Calu3 (cell line): ENCODE results near the gene ZBTB2. TPM values are rescaled to one million over a fixed set of nuclear protein-coding genes. Genes with fewer than 3 reads are reported as not detected.

ENCODE experiments used
- BruUV-seq: library from RNA; stranded (reverse); fragments of 400-500 nt; replicated peaks from 2 replicates; lab custom pipeline; 2021; lab: Mats Ljungman, UMichigan
- CTCF ChIA-PET: fragments of 300-600 bp; sonication (Branson Sonifier 250); formaldehyde crosslinking; loops from one replicate; lab custom pipeline; 2022; ENCODE audit warnings: antibody characterized with exemption; lab: Charles Lee
- DNase-seq: peaks from one replicate; pipeline ENCODE4 v3.0.0; 2022
- H3K27ac Mint-ChIP-seq: one replicate; pipeline ENCODE4 v1.8.0; 2022; ENCODE audit warnings: mixed read lengths; ENCODE audit not compliant: unreplicated experiment
- H3K27me3 Mint-ChIP-seq: one replicate; pipeline ENCODE4 v1.8.0; 2022; ENCODE audit warnings: mixed read lengths; ENCODE audit not compliant: unreplicated experiment
- H3K36me3 Mint-ChIP-seq: one replicate; pipeline ENCODE4 v1.8.0; 2022; ENCODE audit warnings: mild to moderate bottlenecking, moderate library complexity, mixed read lengths; ENCODE audit not compliant: insufficient read depth, unreplicated experiment
- H3K4me1 Mint-ChIP-seq: one replicate; pipeline ENCODE4 v1.8.0; 2022; ENCODE audit warnings: mild to moderate bottlenecking, low read depth, mixed read lengths; ENCODE audit not compliant: unreplicated experiment
- H3K4me3 Mint-ChIP-seq: one replicate; pipeline ENCODE4 v1.8.0; 2022; ENCODE audit warnings: mild to moderate bottlenecking, low read depth, moderate library complexity, mixed read lengths; ENCODE audit not compliant: unreplicated experiment
- H3K9me3 Mint-ChIP-seq: one replicate; pipeline ENCODE4 v1.8.0; 2022; ENCODE audit warnings: low read depth, mixed read lengths; ENCODE audit not compliant: unreplicated experiment
- intact Hi-C: fragments of 100-400 bp; cut with micrococcal nuclease; formaldehyde crosslinking; loops from one replicate; pipeline ENCODE4 v1.10.0; 2022; ENCODE audit not compliant: unreplicated experiment
- total RNA-seq: library from RNA; stranded (reverse); gene quantifications from 2 replicates; pipeline ENCODE4 v1.2.3, GENCODE V29; 2022
- TF ChIP-seq, protein P1 (sequence below): fragments of 200-600 bp; IDR thresholded peaks from one replicate; pipeline ENCODE4 v1.8.0; 2022; ENCODE audit warnings: antibody characterized with exemption; ENCODE audit not compliant: unreplicated experiment

Gene ZBTB2
- total RNA-seq, 1 experiment from 2014 or later: 15.7 TPM

GRCh38 chr6:151422981-151423380 is 31.6 kb upstream of the ZBTB2 start:
- intact Hi-C loops: no loop called here
- CTCF ChIA-PET: no interaction called here
- peaks cover 18% of the 10 kb centered on the region for H3K36me3 Mint-ChIP-seq

GRCh38 chr6:151417477-151417876 is 26.1 kb upstream of the ZBTB2 start:
- Mint-ChIP-seq H3K27ac (no peak overlapping the region), H3K9me3 (peaks cover under 1% of the 10 kb centered on the region), H3K4me1 (no peaks in the 10 kb centered on the region), H3K27me3 (no peaks in the 10 kb centered on the region), H3K36me3 (peaks cover 34% of the 10 kb centered on the region), H3K4me3 (no peak overlapping the region)
- TF ChIP-seq, protein P1, sequence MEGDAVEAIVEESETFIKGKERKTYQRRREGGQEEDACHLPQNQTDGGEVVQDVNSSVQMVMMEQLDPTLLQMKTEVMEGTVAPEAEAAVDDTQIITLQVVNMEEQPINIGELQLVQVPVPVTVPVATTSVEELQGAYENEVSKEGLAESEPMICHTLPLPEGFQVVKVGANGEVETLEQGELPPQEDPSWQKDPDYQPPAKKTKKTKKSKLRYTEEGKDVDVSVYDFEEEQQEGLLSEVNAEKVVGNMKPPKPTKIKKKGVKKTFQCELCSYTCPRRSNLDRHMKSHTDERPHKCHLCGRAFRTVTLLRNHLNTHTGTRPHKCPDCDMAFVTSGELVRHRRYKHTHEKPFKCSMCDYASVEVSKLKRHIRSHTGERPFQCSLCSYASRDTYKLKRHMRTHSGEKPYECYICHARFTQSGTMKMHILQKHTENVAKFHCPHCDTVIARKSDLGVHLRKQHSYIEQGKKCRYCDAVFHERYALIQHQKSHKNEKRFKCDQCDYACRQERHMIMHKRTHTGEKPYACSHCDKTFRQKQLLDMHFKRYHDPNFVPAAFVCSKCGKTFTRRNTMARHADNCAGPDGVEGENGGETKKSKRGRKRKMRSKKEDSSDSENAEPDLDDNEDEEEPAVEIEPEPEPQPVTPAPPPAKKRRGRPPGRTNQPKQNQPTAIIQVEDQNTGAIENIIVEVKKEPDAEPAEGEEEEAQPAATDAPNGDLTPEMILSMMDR: no peak
- DNase-seq: no peak
- CTCF ChIA-PET: no interaction called here
- intact Hi-C loops: no loop called here
- BruUV-seq: no TSS peak

More at GRCh38 chr6:151422981-151423380, 31.6 kb upstream of the ZBTB2 start:
- no peaks in the 10 kb centered on the region for H3K9me3 Mint-ChIP-seq
- no peaks in the 10 kb centered on the region for H3K4me1 Mint-ChIP-seq
- no peaks in the 10 kb centered on the region for H3K27me3 Mint-ChIP-seq
- no peak overlapping the region for H3K27ac Mint-ChIP-seq
- DNase-seq: no peak
- H3K4me3 Mint-ChIP-seq: no peak overlapping the region
- TF ChIP-seq, protein P1: no peak
- BruUV-seq: no TSS peak

DNA sequence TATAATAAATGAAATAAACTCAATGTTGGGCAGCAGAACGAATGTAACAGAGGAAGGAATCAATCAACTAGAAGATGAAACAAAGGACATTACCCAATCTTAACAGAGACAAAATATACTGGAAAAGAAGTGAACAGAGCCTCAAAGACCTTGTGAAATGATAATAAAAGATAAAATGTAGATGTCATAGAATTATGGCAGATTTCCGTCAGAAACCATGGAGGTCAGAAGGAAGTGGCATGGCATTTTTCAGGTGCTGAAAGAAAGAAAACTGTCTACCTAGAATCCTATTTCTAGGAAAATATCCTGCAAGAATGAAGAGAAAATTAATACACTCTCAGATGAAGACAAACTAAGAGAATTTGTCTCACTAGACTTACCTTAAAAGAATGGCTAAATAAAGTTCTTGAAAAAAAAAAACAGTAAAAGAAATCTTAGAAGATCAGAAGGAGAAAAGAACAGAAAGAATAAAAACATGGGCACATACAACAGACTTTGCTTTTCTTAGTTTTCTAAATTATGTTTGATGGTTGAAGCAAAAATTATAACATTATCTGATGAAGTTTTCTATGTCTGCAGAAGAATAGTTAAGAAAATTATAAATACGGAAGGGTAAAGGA is 23.4 kb upstream of the ZBTB2 start:
- no peak overlapping the region for H3K27ac Mint-ChIP-seq
- intact Hi-C loops: no loop called here
- H3K36me3 Mint-ChIP-seq: peaks cover 40% of the 10 kb centered on the region
- no peak for DNase-seq
- H3K4me3 Mint-ChIP-seq: no peak overlapping the region
- no peaks in the 10 kb centered on the region for H3K27me3 Mint-ChIP-seq
- CTCF ChIA-PET: no interaction called here
- TF ChIP-seq, protein P1: no peak
- no peaks in the 10 kb centered on the region for H3K4me1 Mint-ChIP-seq
- no TSS peak for BruUV-seq
- peaks cover 2% of the 10 kb centered on the region for H3K9me3 Mint-ChIP-seq

- no peak for DNase-seq
- TF ChIP-seq, protein P1: no peak
- CTCF ChIA-PET: no interaction called here
- intact Hi-C loops: no loop called here
- no peaks in the 10 kb centered on the region for H3K4me1 Mint-ChIP-seq
- H3K36me3 Mint-ChIP-seq: peaks cover 46% of the 10 kb centered on the region
- H3K27ac Mint-ChIP-seq: no peak overlapping the region
- H3K4me3 Mint-ChIP-seq: no peak overlapping the region
- H3K9me3 Mint-ChIP-seq: peaks cover 2% of the 10 kb centered on the region
- no peaks in the 10 kb centered on the region for H3K27me3 Mint-ChIP-seq
- no TSS peak for BruUV-seq
Measured at GRCh38 chr6:151413372-151414145, 22.2 kb upstream of the ZBTB2 start.
